MCF 10A (cell line): Measurements from ENCODE around the gene RHBDD1. TPM values are rescaled to one million over a fixed set of nuclear protein-coding genes. Genes with fewer than 3 reads are reported as not detected.

Experiments used
- BruUV-seq: library from RNA; stranded (reverse); fragments of 400-500 nt; replicated peaks from 2 replicates; lab custom pipeline; 2021; lab: Mats Ljungman, UMichigan
- CTCF ChIA-PET: fragments of 300-600 bp; sonication (Branson Sonifier 250); formaldehyde crosslinking; extraction: SDS; loops from one replicate; lab custom pipeline; 2021; ENCODE audit warnings: antibody characterized with exemption, inconsistent platforms; lab: Yijun Ruan, JAX
- POLR2A ChIA-PET: fragments of 300-600, 350-650 bp; sonication (Branson Sonifier 250); formaldehyde crosslinking; extraction: SDS; loops from one replicate; lab custom pipeline; 2020; ENCODE audit warnings: antibody characterized with exemption, inconsistent platforms; lab: Yijun Ruan, JAX
- DNase-seq: peaks from one replicate; pipeline ENCODE4 v3.0.0-alpha.2; 2018; ENCODE audit not compliant: unreplicated experiment
- H3K27ac Mint-ChIP-seq: one replicate; pipeline ENCODE4 v1.8.0; 2022; ENCODE audit warnings: mild to moderate bottlenecking, low read depth, mixed read lengths; ENCODE audit not compliant: unreplicated experiment
- H3K27me3 Mint-ChIP-seq: one replicate; pipeline ENCODE4 v1.8.0; 2022; ENCODE audit warnings: mixed read lengths; ENCODE audit not compliant: insufficient read depth, unreplicated experiment
- H3K36me3 Mint-ChIP-seq: one replicate; pipeline ENCODE4 v1.8.0; 2022; ENCODE audit warnings: mild to moderate bottlenecking, moderate library complexity, mixed read lengths; ENCODE audit not compliant: insufficient read depth, unreplicated experiment
- H3K4me1 Mint-ChIP-seq: one replicate; pipeline ENCODE4 v1.8.0; 2022; ENCODE audit warnings: mixed read lengths; ENCODE audit not compliant: insufficient read depth, unreplicated experiment
- H3K4me3 Mint-ChIP-seq: one replicate; pipeline ENCODE4 v1.8.0; 2022; ENCODE audit warnings: mild to moderate bottlenecking, moderate library complexity, mixed read lengths; ENCODE audit not compliant: unreplicated experiment
- H3K9me3 Mint-ChIP-seq: one replicate; pipeline ENCODE4 v1.8.0; 2022; ENCODE audit warnings: mixed read lengths; ENCODE audit not compliant: unreplicated experiment
- CTCF ChIP-seq: fragments of 200-600 bp; IDR thresholded peaks from one replicate; pipeline ENCODE4 v1.8.0; 2022; ENCODE audit warnings: antibody characterized with exemption, mild to moderate bottlenecking; ENCODE audit not compliant: unreplicated experiment
- intact Hi-C: fragments of 100-400 bp; cut with micrococcal nuclease; formaldehyde crosslinking; loops from 2 replicates; pipeline ENCODE4 v1.14.1; 2022
- total RNA-seq: library from RNA; stranded (reverse); gene quantifications from 2 replicates; pipeline ENCODE4 v1.2.3, GENCODE V29; 2022

The RHBDD1 gene
- total RNA-seq, 1 experiment from 2014 or later = 76.0 TPM

DNA sequence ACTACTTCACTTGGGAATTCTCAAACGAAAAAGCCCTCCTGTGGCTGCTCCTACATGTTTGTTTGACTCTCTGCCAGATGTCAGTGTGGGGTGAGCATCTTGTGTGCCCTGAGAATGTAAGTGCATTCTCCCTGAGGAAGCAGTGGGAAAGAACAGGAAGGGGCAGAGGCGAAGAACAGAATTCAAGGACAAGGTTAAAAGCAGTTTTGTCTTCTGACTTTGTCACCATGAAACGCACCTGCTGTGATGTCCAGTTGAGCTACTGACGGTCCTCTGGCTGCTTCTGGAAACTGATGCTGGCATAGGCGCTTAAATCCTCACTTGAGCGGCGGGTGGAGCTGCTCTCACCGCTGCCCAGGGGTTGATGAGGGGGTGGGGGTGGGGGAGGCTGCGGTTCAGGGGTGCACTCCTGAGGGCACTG, 41.1 kb upstream of the RHBDD1 start:
- CTCF ChIA-PET = interaction anchor here (0.6 to 3.2 kb wide), 11 partner anchors 8 to 906 kb away, joined by 3 to 18 read pairs (median 4); partner anchors contain the start of gene RHBDD1
- Mint-ChIP-seq H3K27me3 (no peaks in the 10 kb centered on the region), H3K4me3 (peak overlapping the region; percentile 73), H3K36me3 (peaks cover 16% of the 10 kb centered on the region), H3K4me1 (peaks cover 35% of the 10 kb centered on the region), H3K27ac (peak overlapping the region; percentile 98), H3K9me3 (no peaks in the 10 kb centered on the region)
- intact Hi-C loops = loop anchor here (1.0 to 10.0 kb wide), 5 partner anchors 142 to 760 kb away; no protein-coding TSS in a partner anchor
- POLR2A ChIA-PET = interaction anchor here (0.6 to 13.1 kb wide), 22 partner anchors 8 to 906 kb away, joined by 3 to 114 read pairs (median 4); partner anchors contain the start of gene RHBDD1
- TF ChIP-seq CTCF = no peak
- BruUV-seq = no TSS peak
- DNase-seq = peak; percentile 65

DNA sequence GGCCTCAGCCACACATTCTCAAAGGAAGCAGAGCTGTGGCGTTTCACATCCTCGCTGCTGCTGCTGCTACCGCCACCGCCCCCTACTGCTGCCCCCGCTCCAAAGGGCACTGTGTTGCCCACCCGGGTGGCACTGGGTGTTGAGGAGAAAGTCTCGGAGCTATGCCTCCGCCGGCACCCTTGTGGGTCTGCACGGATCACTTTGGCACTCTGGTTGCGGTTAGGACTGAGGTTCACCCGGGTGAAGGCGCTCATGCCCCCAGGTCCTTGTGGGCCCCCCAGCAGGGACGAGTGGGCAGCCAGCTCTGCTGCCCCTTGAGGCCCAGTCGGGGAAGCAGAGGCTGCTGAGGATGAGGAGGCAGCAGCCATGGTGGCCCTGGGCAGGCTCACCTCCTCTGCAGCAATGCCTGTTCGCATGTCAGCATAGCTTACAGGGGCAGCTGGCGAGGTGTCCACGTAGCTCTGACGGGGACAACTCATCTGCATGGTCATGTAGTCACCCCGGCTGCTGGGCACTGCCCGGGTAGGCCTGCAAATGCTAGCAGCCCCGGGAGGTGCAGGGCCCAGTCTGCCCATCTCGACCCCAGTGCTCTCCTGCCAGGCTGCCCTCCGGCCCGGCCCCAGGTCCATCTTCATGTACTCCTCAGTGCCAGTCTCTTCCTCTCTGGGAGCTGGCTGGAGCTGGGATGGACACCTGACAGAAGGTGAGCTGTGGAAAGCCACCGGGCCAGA, 40.4 kb upstream of the RHBDD1 start:
- H3K27me3 Mint-ChIP-seq = no peaks in the 10 kb centered on the region
- peak overlapping the region; percentile 73 for H3K4me3 Mint-ChIP-seq
- H3K27ac Mint-ChIP-seq = peak overlapping the region; percentile 98
- peaks cover 16% of the 10 kb centered on the region for H3K36me3 Mint-ChIP-seq
- CTCF ChIA-PET = interaction anchor here (0.5 to 3.2 kb wide), 14 partner anchors 8 to 1130 kb away, joined by 3 to 18 read pairs (median 4); partner anchors contain the start of gene RHBDD1
- intact Hi-C loops = loop anchor here (10.0 kb wide), 3 partner anchors 211 to 761 kb away; no protein-coding TSS in a partner anchor
- TF ChIP-seq CTCF = no peak
- no TSS peak for BruUV-seq
- POLR2A ChIA-PET = interaction anchor here (0.6 to 13.1 kb wide), 17 partner anchors 7 to 906 kb away, joined by 3 to 114 read pairs (median 5); partner anchors contain the start of gene RHBDD1
- DNase-seq = no peak
- H3K9me3 Mint-ChIP-seq = no peaks in the 10 kb centered on the region
- peaks cover 35% of the 10 kb centered on the region for H3K4me1 Mint-ChIP-seq

- H3K27ac Mint-ChIP-seq = peak overlapping the region; percentile 12
- H3K9me3 Mint-ChIP-seq = no peaks in the 10 kb centered on the region
- POLR2A ChIA-PET = interaction anchor here (0.6 to 13.1 kb wide), 9 partner anchors 26 to 907 kb away, joined by 3 to 114 read pairs (median 9); partner anchors contain the start of gene RHBDD1
- intact Hi-C loops = loop anchor here (10.0 kb wide), 3 partner anchors 211 to 761 kb away; no protein-coding TSS in a partner anchor
- H3K36me3 Mint-ChIP-seq = peaks cover 20% of the 10 kb centered on the region
- CTCF ChIA-PET = interaction anchor here (0.5 to 3.2 kb wide), 17 partner anchors 9 to 1131 kb away, joined by 3 to 18 read pairs (median 4); partner anchors contain the start of gene RHBDD1
- H3K4me3 Mint-ChIP-seq = peak overlapping the region; percentile 73
- no peaks in the 10 kb centered on the region for H3K27me3 Mint-ChIP-seq
- TF ChIP-seq CTCF = no peak
- H3K4me1 Mint-ChIP-seq = peaks cover 35% of the 10 kb centered on the region
- no peak for DNase-seq
- no TSS peak for BruUV-seq
Measured at GRCh38 chr2:226796012-226796839, 39.6 kb upstream of the RHBDD1 start.
